GM19099 (cell line): ENCODE data around the gene GSE1.

Source experiments
- POLR2A ChIP-seq: IDR thresholded peaks from 3 replicates; pipeline ENCODE4 v1.6.1; 2011; ENCODE audit warnings: low read depth; ENCODE audit not compliant: insufficient read length; ENCODE audit errors: extremely low read depth

The GSE1 gene

DNA sequence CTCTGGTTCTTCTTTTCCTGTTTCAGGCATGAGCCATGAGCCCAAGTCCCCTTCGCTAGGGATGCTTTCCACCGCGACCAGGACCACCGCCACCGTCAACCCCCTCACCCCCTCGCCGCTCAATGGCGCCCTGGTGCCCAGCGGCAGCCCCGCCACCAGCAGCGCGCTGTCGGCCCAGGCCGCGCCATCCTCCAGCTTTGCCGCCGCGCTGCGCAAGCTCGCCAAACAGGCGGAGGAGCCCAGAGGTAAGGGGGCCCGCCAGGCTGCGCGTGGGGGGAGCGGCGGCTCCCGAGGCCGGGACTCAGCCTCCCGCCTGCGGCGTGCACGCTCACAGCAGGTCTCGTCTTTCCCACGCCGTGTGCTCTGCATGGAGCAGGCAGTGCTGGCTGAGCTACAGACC, 20.8 kb downstream of the GSE1 start:
- no peak for TF ChIP-seq POLR2A

DNA sequence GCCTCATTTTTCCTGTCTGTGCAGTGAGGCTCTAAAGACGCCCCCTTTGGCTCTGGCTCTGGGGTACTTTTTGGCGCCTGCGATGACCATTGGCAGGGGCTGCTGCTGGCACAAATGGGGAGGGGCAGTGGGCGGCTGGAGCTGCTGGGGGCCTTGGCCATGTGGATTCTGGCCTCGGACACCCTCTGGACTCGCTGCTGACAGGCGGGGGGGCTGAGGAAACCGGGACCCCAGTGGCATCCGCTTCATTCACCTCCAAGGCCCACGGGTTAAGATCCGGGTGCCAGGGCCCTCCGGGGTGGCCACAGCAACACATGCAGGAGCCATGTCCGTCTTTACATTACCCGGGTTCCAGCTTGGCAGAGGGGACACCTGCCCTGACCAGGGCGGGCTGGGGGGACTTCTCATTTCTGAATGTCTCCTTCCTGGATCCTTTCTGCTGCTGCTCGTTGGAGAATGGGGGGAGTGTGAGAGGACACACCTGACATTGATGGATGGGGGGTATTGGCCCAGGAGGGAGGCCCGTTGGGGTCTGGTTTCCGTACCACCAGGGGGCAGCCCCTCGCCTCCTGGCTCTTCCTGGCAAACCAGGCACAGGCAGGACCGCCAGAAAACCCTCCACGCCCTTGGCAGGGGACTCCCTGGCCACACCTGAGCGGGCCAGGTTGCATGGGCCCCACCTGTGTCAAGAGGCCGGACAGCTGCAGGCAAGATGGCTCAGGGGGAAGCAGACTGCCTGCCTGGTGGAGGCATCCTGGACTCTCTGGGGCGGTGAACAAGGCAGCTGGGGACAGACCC, 21.8 kb downstream of the GSE1 start:
- no peak for TF ChIP-seq POLR2A

DNA sequence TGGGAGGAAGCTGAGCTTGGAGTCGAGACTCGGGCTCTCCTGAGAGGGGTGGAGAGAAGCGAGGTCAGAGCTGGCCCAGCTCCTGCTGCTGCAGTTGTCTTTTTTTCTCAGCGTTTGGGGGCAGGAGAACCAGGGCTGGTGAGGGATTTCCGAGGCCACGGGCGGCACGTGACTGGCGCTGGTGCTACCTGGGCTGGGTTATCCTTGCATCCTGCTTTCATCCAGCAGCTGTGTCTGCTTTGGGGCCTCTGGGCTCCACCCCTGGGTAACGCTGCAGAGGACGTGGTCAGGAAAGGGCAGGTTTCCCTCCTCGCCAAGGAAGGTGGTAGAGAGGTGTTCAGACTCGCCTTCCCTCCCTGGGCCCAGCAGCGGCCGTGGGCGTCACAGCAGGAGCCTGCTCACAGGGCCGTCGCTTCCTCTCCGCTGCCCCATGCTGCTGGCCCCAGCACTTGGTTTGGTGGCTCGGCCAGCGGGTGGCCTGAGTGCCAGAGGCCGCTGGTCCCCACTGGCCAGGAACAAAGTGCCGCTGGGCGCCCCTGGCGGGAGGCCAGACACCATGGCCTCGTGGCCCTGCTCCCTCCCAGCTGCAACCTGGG, 22.5 kb downstream of the GSE1 start:
- no peak for TF ChIP-seq POLR2A

DNA sequence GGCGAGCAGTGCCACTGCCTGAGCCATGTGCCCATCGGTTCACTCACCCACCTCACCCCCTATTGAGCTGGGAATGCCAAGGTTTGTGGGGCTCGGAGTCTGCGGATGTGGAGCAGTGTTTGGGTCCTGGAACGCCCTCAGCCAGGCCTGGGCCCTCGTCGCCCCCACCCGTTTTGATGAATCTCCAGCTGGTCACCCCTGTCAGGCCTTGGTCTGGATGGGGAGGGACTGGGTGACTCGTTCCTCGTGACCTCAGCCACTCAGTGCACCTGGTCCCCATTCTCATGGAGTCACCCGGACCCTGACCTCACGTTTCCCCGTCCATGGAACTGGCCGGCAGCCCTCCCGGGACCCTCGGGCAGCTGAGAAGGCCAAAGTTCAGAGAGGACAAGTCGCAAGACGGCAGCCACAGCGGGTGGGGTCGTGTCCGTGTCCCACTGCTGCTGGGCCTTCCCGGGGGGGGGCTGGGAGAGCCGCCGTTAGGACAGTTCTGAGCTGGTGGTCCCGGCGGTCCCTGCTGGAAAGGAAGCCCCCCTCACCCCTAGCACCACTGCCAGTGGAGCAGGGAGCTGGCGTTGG, 23.2 kb downstream of the GSE1 start:
- no peak for TF ChIP-seq POLR2A

DNA sequence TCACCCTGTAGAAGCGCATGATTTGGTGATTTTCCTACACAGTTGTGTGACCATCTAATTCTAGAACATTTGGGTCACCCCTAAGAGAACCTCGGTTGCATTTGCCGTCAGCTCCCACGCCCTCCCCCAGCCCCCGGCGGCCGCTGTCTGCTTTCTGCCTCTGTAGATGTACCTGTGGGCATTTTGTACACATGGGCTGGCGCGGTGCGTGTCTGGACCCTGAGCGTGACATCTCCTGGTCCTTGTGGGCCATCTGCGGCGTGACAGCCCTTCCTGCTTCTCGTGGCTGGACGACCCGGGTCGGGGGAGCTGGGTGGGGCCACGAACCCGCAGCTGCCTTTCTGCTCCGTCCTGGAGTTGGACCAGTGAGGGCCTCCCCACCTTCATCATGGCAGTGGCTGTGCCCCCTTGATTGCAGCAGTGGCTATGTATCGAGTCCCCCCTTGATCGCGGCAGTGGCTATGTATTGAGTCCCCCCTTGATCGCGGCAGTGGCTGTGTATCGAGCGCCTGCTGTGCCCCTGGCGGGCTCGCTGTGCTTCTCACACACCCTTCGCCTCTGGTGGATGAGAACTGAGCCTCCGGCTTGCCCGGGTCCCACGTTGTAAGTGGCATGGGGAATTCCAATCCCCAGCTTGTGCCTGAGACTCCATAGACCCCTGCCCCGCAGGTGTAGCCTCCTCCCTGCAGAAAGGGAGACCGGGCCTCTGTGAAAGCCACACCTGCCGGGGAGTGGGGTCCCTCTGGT, 24.1 kb downstream of the GSE1 start:
- no peak for TF ChIP-seq POLR2A

DNA sequence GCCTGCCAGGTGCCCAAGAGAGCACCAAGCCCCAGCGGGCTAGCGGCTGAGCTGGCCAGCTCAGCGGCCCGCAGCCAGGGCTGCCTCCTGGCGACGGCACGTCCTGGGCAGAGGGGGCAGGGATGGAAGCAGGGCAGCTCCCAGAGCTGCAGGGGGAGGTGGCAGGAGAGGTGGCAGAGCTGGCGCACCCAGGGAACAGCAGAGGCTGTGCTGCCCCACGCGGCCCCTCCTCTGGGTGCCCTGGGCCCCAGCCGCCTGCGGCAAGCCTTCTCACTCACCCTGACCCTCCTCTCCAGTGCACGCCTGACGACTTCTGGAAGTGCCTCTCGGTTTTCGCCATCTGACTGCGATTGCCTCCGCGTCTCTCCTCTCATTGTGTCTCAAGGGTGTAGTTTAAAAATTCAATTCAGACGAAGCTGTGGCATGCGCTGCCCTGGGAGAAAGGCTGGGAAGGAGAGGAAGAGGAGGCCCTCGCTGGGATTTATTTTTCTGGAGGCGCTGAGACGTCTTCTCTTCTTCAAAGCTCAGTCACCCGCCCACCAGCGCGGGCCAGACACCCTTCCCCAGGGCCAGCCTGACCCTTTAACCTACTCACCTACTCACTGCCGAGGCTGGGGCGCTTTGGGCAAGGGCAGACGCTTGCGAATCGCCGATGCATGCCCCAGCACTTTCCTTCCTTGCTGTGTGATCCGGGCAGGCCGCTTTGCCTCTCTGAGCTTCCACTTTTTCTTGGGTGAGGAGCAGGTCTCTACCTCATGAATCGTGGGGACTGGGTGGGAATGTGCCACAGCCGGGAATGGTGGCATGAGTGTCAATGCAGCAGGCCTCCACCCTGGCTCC, 24.9 kb downstream of the GSE1 start:
- no peak for TF ChIP-seq POLR2A

DNA sequence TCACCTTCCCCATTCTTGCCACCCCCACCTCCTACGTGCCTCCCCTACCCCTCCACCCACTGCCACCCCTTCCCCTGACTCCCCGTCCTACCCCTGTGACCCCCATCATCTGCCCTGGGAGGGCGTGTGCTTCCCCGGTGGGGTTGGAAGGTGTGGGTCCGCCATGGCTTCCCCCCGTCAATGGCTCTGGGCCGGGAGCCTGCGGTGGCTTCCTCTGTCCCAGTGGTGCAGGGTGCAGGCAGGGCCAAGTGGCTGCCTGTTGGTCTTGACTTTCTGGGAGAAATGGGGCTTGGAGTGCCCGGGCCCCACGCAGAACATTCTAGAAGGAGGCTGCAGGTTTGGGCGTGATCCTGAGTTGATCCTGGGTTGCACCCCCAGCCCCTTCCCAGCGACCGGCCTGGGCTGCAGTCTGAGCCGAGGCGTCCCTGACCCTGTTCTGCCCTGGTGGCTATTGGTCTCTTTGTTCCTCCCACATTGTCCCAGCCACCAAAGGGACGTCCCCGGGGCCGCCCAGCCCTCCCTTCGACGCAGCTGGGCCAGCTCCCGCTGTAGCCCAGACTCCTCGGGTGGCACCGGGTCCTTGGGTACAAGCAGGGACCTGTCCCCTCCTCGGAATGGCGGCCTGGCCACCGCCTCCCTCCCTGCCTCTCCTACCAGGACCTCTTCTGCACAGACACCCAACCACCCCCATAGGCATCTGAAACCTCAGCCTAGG, 25.7 kb downstream of the GSE1 start:
- no peak for TF ChIP-seq POLR2A

DNA sequence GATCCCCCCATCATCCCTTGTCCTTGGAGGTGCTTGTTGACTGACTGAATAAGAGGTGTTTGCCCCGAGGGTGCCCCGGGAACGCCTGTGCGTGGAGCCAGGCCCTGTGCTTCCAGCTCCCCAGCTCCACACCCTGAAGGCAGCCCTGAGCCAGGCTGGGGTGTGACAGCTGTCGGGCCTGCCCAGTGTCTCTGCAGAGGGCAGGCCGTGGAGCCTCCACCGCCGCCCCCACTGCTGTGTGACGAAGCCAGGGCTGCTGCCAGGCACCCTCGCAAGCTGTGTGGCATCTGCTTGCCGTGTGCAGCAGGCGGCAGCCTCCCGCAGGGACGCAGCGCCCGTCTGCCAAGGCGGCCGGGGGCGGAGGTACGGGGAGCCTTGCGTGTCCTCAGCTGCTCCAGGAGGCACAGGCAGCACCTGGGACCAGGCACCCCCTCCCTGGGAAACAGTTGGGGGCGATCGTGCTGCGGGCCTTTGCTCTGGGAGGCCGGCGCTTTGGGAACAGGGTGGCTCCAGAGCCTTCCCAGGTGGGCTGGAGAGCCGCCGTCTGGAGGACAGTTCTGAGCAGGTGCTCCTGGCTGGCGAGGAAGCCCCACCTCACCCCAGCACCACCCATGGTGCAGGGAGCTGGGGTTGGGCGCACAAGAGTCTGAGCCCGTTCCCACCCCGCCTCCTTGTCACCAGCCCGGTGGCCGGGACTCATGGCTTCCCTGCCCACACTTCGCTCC, 26.6 kb downstream of the GSE1 start:
- no peak for TF ChIP-seq POLR2A

DNA sequence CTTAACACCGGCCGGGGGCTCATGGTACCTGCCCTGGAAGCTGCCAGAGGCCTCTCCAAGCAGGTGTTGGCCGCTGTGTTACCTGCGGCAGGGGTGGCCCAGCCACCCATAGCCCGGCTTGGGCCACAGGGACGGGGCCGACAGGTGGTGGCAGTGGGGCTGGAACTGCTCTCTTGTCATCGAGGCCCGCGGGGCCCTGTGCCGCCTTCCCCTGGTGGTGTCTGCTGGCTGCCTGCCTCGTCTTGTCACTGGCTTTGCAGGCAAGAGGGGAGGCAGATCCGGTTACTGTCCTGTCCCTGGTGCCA, 27.1 kb downstream of the GSE1 start:
- no peak for TF ChIP-seq POLR2A

DNA sequence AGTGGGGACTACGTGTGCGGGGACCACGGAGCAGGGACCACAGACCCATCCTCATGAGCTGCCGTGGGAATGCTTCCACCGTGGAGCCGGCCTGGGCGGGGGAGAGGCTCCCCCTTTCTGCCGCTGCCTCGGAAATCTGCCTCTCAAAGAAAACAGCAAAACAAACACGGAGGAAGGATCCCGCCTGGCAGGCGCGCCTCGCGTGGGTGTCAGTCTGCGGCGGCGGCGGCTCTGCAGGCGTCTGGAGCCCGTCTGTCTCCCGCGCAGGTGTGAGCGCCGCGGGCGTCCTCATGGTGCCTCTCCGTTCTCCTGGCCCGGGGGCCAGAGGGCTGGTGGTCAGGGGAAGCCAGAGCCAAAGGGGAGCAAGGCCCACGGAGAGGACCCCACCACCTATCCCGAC, 27.5 kb downstream of the GSE1 start:
- TF ChIP-seq POLR2A: no peak

DNA sequence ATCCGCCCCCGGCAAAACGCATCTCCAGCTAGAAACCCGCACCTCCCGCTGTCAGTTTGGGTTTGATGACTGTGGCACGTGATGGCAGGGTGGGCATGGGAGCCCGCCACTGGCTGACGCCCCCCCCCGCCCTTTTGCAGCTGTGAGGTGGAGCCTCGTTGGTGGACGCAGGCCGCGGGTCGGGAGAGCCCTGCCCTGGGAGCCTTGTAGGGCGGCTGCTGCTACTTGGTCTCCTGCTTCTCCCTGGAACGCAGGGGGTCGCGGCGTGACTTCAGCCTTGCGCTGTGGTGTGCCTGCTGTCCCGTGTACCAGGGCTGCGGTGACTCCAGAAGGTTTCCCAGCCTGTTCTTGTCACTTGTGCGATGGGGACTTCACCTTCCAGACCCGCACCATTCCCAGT, 28.2 kb downstream of the GSE1 start:
- no peak for TF ChIP-seq POLR2A

DNA sequence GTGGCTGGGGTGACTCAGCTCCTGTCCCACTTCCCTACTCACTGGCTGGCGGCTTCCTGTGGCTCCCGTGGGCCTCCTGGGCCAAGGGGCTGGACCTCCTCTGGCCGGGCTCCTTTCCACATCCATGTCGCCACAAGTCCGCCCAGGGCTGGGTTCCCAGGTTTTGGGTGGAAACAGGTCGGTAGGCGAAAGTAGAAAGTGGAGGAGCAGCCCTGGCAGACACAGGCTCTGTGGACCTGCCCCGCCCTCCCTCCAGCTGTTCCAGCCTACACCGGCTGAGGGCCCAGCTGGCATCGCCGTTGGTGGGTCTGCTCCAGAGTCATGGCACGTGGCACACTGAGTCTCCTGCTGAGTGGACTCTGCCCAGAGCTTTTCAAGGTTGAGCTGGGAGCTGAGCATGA, 28.7 kb downstream of the GSE1 start:
- no peak for TF ChIP-seq POLR2A

DNA sequence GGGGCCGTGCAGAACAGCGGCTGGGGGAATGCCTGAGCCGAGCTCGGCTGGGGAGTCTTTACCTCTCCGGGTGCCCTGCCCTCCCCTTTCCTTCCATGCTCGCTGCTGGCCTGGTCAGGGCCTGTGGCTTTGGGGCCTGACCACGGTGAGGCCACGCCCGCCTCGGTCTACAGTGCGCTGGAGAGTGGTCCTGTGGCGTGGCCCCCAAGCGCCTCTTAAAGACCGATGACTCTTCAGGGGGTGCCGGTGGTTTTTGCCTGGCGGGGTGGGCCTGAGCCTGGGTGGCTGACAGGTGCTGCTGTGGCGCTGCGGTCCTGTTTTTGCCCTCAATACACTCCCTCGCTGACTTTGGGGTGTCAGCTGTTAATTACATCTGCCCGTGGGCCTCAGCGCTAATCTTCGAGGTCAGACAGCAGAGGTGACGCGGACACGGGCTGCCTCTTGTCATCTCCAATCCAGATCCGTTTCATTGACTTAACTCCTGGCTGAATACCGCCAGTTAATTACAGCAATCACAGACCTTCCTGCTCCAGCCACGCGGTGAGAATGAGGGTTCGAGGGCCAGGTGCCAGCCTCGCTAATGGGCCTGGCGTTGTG, 29.7 kb downstream of the GSE1 start:
- TF ChIP-seq POLR2A: no peak
